Suppressor macrophage (primary cell): ENCODE data around the gene CAPN5.

ENCODE experiments used
- DNase-seq, 4 experiments: peaks; one replicate each; pipeline ENCODE4 v3.0.0-alpha.2; 2020 to 2022

CAPN5 gene

GRCh38 chr11:77065878-77066228, 918 bp upstream of the CAPN5 start:
- DNase-seq, result peak; percentile 74 to 89 (median 86)

GRCh38 chr11:77067861-77068443, 1.2 kb downstream of the CAPN5 start:
- no peak for DNase-seq

- no peak for DNase-seq
Measured at GRCh38 chr11:77068457-77069335, 1.9 kb downstream of the CAPN5 start.

GRCh38 chr11:77069336-77069968, 2.7 kb downstream of the CAPN5 start:
- no peak for DNase-seq

GRCh38 chr11:77069969-77070582, 3.3 kb downstream of the CAPN5 start:
- DNase-seq, result no peak

- DNase-seq, result no peak
Measured at GRCh38 chr11:77071077-77071476, 4.3 kb downstream of the CAPN5 start.

- peak; percentile 48 to 74 (median 67) for DNase-seq
Measured at GRCh38 chr11:77071671-77072605, 5.2 kb downstream of the CAPN5 start.

- no peak for DNase-seq
Measured at GRCh38 chr11:77072851-77073327, 6.1 kb downstream of the CAPN5 start.

- DNase-seq, result no peak
Measured at GRCh38 chr11:77073328-77074001, 6.7 kb downstream of the CAPN5 start.

GRCh38 chr11:77074205-77074604, 7.4 kb downstream of the CAPN5 start:
- no peak for DNase-seq

- no peak for DNase-seq
Measured at GRCh38 chr11:77074626-77075221, 8.0 kb downstream of the CAPN5 start.

- no peak for DNase-seq
Measured at GRCh38 chr11:77075425-77075905, 8.7 kb downstream of the CAPN5 start.

- no peak for DNase-seq
Measured at GRCh38 chr11:77079666-77080065, 12.9 kb downstream of the CAPN5 start.

GRCh38 chr11:77080643-77081210, 14.0 kb downstream of the CAPN5 start:
- DNase-seq, result peak in 3 of 4 experiments; percentile 14 to 42 (median 32)

- no peak for DNase-seq
Measured at GRCh38 chr11:77081381-77081851, 14.6 kb downstream of the CAPN5 start.

- DNase-seq, result no peak
Measured at GRCh38 chr11:77081976-77082836, 15.4 kb downstream of the CAPN5 start.

- peak; percentile 78 to 87 (median 85) for DNase-seq
Measured at GRCh38 chr11:77082838-77083565, 16.2 kb downstream of the CAPN5 start.

GRCh38 chr11:77083566-77084245, 16.9 kb downstream of the CAPN5 start:
- DNase-seq, result no peak
